HUDEP-2 (cell line): ENCODE data around the gene ZNF48.

Experiments used
- DNase-seq, 76 experiments: peaks; one replicate each; lab custom pipeline; 2025; ENCODE audit not compliant: unreplicated experiment in 76 of 76; lab: John Stamatoyannopoulos, UW

ZNF48 gene

DNA sequence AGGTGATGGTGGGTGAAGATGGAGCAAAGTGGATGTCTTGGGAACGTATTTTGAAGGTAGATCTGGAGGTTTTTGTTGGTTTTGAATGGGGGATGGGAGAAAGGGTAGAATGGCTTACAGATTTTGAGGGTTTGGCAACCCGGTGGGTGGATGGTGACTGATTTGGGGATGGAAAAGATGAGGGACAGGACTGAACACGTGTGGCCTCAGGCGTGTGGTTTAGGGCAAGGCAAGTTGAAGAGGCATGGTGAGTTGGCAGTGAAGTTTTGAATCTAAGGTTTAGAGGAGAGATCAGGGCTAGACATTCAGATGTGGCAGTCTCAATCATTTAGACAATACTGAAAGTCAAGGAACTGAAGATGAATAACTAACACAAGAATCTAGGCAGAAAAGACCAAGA, 39.6 kb downstream of the ZNF48 start:
- DNase-seq: no peak

GRCh38 chr16:30437511-30438046, 42.4 kb downstream of the ZNF48 start:
- no peak for DNase-seq

DNA sequence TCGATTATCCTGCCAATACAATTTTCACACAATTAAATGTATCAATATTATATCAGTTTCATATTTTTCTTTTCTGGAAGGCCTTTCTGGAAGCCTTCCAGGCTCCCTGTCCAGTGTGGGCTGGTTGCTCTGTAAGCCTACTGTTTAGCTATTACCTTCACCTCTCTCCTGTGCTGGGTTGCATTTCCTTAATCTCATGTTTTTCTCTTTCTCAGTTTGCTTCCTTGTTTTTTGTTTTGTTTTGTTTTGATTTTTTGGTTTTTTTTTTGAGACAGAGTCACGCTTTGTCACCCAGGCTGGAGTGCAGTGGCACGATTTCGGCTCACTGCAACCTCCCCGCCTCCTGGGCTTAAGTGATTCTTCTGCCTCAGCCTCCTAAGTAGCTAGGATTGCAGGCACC, 43.6 kb downstream of the ZNF48 start:
- DNase-seq: no peak

- DNase-seq: no peak
These were observed 44.6 kb downstream of the ZNF48 start for GRCh38 chr16:30439720-30440348.

- DNase-seq: no peak
These were observed 48.4 kb downstream of the ZNF48 start for GRCh38 chr16:30443631-30444030.

DNA sequence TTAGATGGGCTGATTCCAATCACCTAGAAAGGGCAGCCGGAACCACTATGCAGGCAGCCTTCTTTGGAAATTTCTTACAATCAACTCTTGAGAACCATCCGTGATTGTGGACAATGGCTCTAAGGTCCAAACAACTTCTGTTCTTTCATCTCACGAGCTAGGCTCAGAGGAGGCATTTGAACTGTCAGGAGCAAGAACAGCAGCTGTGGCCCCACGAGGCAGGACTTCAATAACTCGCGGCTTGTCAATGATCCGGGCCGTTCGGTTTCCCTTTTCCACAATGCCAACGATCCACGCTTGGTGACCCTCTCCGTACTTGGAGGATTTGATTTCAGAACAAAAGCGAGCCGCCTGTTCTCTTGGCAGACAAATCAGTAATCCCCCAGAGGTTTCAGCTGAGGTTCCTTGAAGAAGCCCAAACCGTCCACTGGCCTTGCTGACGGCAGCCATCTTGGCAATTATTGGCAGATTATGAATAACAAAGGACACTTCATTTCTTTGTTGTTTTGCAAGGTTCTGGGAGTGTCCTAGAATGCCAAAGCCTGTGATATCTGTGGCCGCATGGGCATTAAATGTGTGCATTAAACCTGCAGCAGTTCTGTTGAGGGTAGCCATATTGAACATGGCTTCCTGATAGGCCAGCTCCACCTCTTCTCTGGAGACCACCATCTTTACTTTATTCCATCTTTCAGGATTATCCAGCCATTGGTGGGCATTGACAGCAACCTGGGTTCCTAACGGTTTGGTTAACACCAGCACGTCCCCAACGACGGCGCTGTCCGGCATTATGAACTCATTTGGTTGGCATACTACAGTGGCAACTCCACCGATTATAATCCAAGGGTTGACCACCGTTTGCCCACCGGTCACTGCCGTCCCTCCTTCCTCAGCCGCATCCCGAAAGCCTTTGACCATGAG, 49.3 kb downstream of the ZNF48 start:
- DNase-seq: no peak

- no peak for DNase-seq
These were observed 49.9 kb downstream of the ZNF48 start for GRCh38 chr16:30445149-30445407.

GRCh38 chr16:30445408-30446202, 50.4 kb downstream of the ZNF48 start, which contains the start of gene SEPHS2:
Gene SEPHS2, minus strand, starts transcription at chr16:30445874. Its CDS starts 147 bp downstream, at chr16:30445727.
- DNase-seq: peak; percentile 69 to 96 (median 92)

DNA sequence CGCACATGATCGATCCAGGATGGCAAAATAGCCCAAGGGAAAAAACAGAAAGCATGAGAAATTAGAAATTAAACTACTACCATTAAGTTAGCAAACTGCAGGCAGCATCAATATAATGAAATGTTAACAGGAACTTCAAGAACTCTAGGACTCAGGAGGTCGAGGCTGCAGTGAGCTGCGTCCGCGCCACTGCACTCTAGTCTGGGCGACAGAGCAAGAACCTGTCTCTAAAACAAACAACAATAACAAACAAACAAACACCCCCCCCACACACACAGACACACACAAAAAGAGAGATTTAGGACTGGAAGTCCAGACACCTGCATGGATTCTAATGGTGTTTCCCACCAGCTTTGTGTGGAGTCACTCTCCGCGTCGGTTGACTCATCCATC, 51.0 kb downstream of the ZNF48 start:
- no peak for DNase-seq

GRCh38 chr16:30447512-30448226, 52.4 kb downstream of the ZNF48 start:
- DNase-seq: no peak

- no peak for DNase-seq
These were observed 53.9 kb downstream of the ZNF48 start for GRCh38 chr16:30449116-30449435.
